Mesenteric fat pad (tissue), 1 donor: ENCODE measurements around the gene PLEKHA6. TPM values are rescaled to one million over a fixed set of nuclear protein-coding genes. Genes with fewer than 3 reads are reported as not detected.

Experiments
- total RNA-seq: library from RNA; stranded (reverse); fragmentation: NEBNext Ultra II Directional; extraction: Animal tissue kit (Norgen Biotek cat#: 25700); gene quantifications from one replicate; pipeline ENCODE4 v1.2.1, GENCODE V29; 2021
- donor health status: DM: yes; HTN: yes; CAD: no.

Gene PLEKHA6
- total RNA-seq, 1 donor from 2014 or later, result 3.5 TPM

Other genes with a start within 250 kb of the PLEKHA6 start
- gene ETNK2, start 207.9 kb downstream of the PLEKHA6 start, total RNA-seq, result 6.1 TPM
- gene REN, start 193.6 kb downstream of the PLEKHA6 start, total RNA-seq, result 1.3 TPM
- not detected for gene KISS1, start 163.4 kb downstream of the PLEKHA6 start, total RNA-seq
- gene GOLT1A, start 145.9 kb downstream of the PLEKHA6 start, total RNA-seq, result not detected
- gene PPP1R15B, start 51.9 kb upstream of the PLEKHA6 start, total RNA-seq, result 132 TPM
- 47.1 TPM for gene PIK3C2B, start 134.9 kb upstream of the PLEKHA6 start, total RNA-seq
- 88.5 TPM for gene MDM4, start 156.5 kb upstream of the PLEKHA6 start, total RNA-seq